Astrocyte (in vitro differentiated cells and primary cell): ENCODE data around the gene CXCL9. TPM values are rescaled to one million over a fixed set of nuclear protein-coding genes. Genes with fewer than 3 reads are reported as not detected.

Source experiments
- DNase-seq: peaks from one replicate; pipeline ENCODE4 v3.0.0-alpha.2; 2010; ENCODE audit warnings: low read depth
- FAIRE-seq: peaks from 2 replicates; lab custom pipeline; 2011; peaks lifted over from hg19 to GRCh38; lab: Jason Lieb, UNC
- H2AFZ ChIP-seq: 2 replicates; pipeline ENCODE4 v1.6.0; 2012; ENCODE audit warnings: low read depth, low read length, inconsistent platforms
- H3K27ac ChIP-seq: 2 replicates; pipeline ENCODE4 v1.5.1; 2011; ENCODE audit warnings: low read depth, low read length, inconsistent platforms
- H3K27me3 ChIP-seq: 2 replicates; pipeline ENCODE4 v1.6.0; 2011; ENCODE audit warnings: low read length, inconsistent platforms; ENCODE audit not compliant: insufficient read depth
- H3K36me3 ChIP-seq: 2 replicates; pipeline ENCODE4 v1.5.1; 2011; ENCODE audit warnings: low read length, inconsistent platforms; ENCODE audit not compliant: insufficient read depth
- H3K4me1 ChIP-seq: 2 replicates; pipeline ENCODE4 v1.5.1; 2011; ENCODE audit warnings: low read length, inconsistent platforms; ENCODE audit not compliant: insufficient read depth
- H3K4me2 ChIP-seq: 2 replicates; pipeline ENCODE4 v1.6.0; 2012; ENCODE audit warnings: low read length, inconsistent platforms
- H3K4me3 ChIP-seq: 2 replicates; pipeline ENCODE4 v1.5.1; 2011; ENCODE audit warnings: low read depth, mild to moderate bottlenecking, low read length, inconsistent platforms; ENCODE audit not compliant: insufficient read depth
- H3K79me2 ChIP-seq: 2 replicates; pipeline ENCODE4 v1.6.0; 2012; ENCODE audit warnings: mild to moderate bottlenecking, low read length, inconsistent platforms; ENCODE audit not compliant: insufficient read depth
- H3K9ac ChIP-seq: 2 replicates; pipeline ENCODE4 v1.6.0; 2012; ENCODE audit warnings: mild to moderate bottlenecking, low read length, inconsistent platforms
- H3K9me3 ChIP-seq: 2 replicates; pipeline ENCODE4 v1.5.1; 2012; ENCODE audit warnings: low read depth, mild to moderate bottlenecking, low read length, inconsistent platforms; ENCODE audit not compliant: insufficient read depth
- H4K20me1 ChIP-seq: 2 replicates; pipeline ENCODE4 v1.6.0; 2012; ENCODE audit warnings: low read length, inconsistent platforms; ENCODE audit not compliant: insufficient read depth
- H3K27ac Mint-ChIP-seq: one replicate; pipeline ENCODE4 v1.8.0; 2021; ENCODE audit warnings: mild to moderate bottlenecking, mixed read lengths; ENCODE audit not compliant: unreplicated experiment
- H3K27me3 Mint-ChIP-seq: one replicate; pipeline ENCODE4 v1.8.0; 2021; ENCODE audit warnings: low read depth, mixed read lengths; ENCODE audit not compliant: unreplicated experiment
- H3K36me3 Mint-ChIP-seq: one replicate; pipeline ENCODE4 v1.8.0; 2021; ENCODE audit warnings: low read depth, mixed read lengths; ENCODE audit not compliant: unreplicated experiment
- H3K4me1 Mint-ChIP-seq: one replicate; pipeline ENCODE4 v1.8.0; 2021; ENCODE audit warnings: low read depth, mixed read lengths; ENCODE audit not compliant: unreplicated experiment
- H3K4me3 Mint-ChIP-seq: one replicate; pipeline ENCODE4 v1.8.0; 2021; ENCODE audit warnings: mild to moderate bottlenecking, moderate library complexity, mixed read lengths; ENCODE audit not compliant: unreplicated experiment
- H3K9me3 Mint-ChIP-seq: one replicate; pipeline ENCODE4 v1.8.0; 2021; ENCODE audit warnings: mild to moderate bottlenecking, mixed read lengths; ENCODE audit not compliant: unreplicated experiment
- CTCF ChIP-seq: IDR thresholded peaks from 2 replicates; pipeline ENCODE4 v1.5.1; 2011; ENCODE audit warnings: low read depth, mild to moderate bottlenecking, inconsistent platforms, low read length, moderate library complexity; ENCODE audit not compliant: insufficient read depth
- EZH2 ChIP-seq: IDR thresholded peaks from 2 replicates; pipeline ENCODE4 v1.6.1; 2012; ENCODE audit warnings: mild to moderate bottlenecking, low read length, inconsistent platforms; ENCODE audit not compliant: insufficient read depth
- total RNA-seq: library from RNA; stranded (reverse); gene quantifications from 2 replicates; pipeline ENCODE4 v1.2.1, GENCODE V29; 2021

CXCL9 gene
- total RNA-seq, 1 donor from 2014 or later, result not detected

- H3K4me3 Mint-ChIP-seq, result no peak overlapping the region
- Histone ChIP-seq H4K20me1 (peaks cover 37% of the 10 kb centered on the region), H2AFZ (no peak overlapping the region), H3K9ac (no peak overlapping the region), H3K27ac (no peak overlapping the region), H3K4me1 (peaks cover 9% of the 10 kb centered on the region), H3K4me2 (no peak overlapping the region), H3K9me3 (no peaks in the 10 kb centered on the region), H3K27me3 (no peaks in the 10 kb centered on the region), H3K36me3 (peaks cover 40% of the 10 kb centered on the region), H3K79me2 (peaks cover 43% of the 10 kb centered on the region), H3K4me3 (no peak overlapping the region)
- no peaks in the 10 kb centered on the region for H3K9me3 Mint-ChIP-seq
- no peak for TF ChIP-seq EZH2
- TF ChIP-seq CTCF, result no peak
- no peak overlapping the region for H3K27ac Mint-ChIP-seq
- DNase-seq (no peak), FAIRE-seq (no peak)
- H3K36me3 Mint-ChIP-seq, result peaks cover 6% of the 10 kb centered on the region
- H3K27me3 Mint-ChIP-seq, result no peaks in the 10 kb centered on the region
- no peaks in the 10 kb centered on the region for H3K4me1 Mint-ChIP-seq
These were observed 26.7 kb downstream of the CXCL9 start for GRCh38 chr4:75980576-75980975.

GRCh38 chr4:75976177-75976576 lies 31.1 kb downstream of the CXCL9 start:
- Histone ChIP-seq H3K4me3 (no peak overlapping the region), H3K27ac (no peak overlapping the region), H3K9ac (no peak overlapping the region), H3K27me3 (no peaks in the 10 kb centered on the region), H3K4me1 (no peaks in the 10 kb centered on the region), H2AFZ (no peak overlapping the region), H4K20me1 (peaks cover 20% of the 10 kb centered on the region), H3K36me3 (peaks cover 65% of the 10 kb centered on the region), H3K4me2 (no peak overlapping the region), H3K9me3 (no peaks in the 10 kb centered on the region), H3K79me2 (peaks cover 10% of the 10 kb centered on the region)
- FAIRE-seq (no peak), DNase-seq (no peak)
- peaks cover 9% of the 10 kb centered on the region for H3K36me3 Mint-ChIP-seq
- no peaks in the 10 kb centered on the region for H3K4me1 Mint-ChIP-seq
- TF ChIP-seq EZH2 (no peak), CTCF (no peak)
- no peak overlapping the region for H3K4me3 Mint-ChIP-seq
- no peak overlapping the region for H3K27ac Mint-ChIP-seq
- no peaks in the 10 kb centered on the region for H3K9me3 Mint-ChIP-seq
- H3K27me3 Mint-ChIP-seq, result no peaks in the 10 kb centered on the region

GRCh38 chr4:75973766-75974165 lies 33.5 kb downstream of the CXCL9 start:
- H3K9me3 ChIP-seq, result no peaks in the 10 kb centered on the region
- Mint-ChIP-seq H3K27me3 (no peaks in the 10 kb centered on the region), H3K27ac (no peak overlapping the region), H3K4me3 (no peak overlapping the region), H3K9me3 (no peaks in the 10 kb centered on the region), H3K4me1 (no peaks in the 10 kb centered on the region), H3K36me3 (peaks cover 16% of the 10 kb centered on the region)
- DNase-seq (no peak), FAIRE-seq (no peak)
- H3K4me3 ChIP-seq, result no peak overlapping the region
- peaks cover 12% of the 10 kb centered on the region for H4K20me1 ChIP-seq
- no peaks in the 10 kb centered on the region for H3K4me1 ChIP-seq
- no peaks in the 10 kb centered on the region for H3K27me3 ChIP-seq
- no peak overlapping the region for H3K4me2 ChIP-seq
- H3K36me3 ChIP-seq, result peaks cover 82% of the 10 kb centered on the region
- TF ChIP-seq CTCF (no peak), EZH2 (no peak)
- no peaks in the 10 kb centered on the region for H3K79me2 ChIP-seq
- no peak overlapping the region for H3K9ac ChIP-seq
- no peak overlapping the region for H3K27ac ChIP-seq
- H2AFZ ChIP-seq, result no peak overlapping the region
